GM12892 (cell line): ENCODE measurements around the gene SENP6.

Experiments used
- POLR2A ChIP-seq: IDR thresholded peaks from 2 replicates; pipeline ENCODE4 v1.6.1; 2011; ENCODE audit warnings: low read depth, low read length, control low read depth
- POLR2AphosphoS5 ChIP-seq: IDR thresholded peaks from 2 replicates; pipeline ENCODE4 v1.6.1; 2011; ENCODE audit warnings: low read depth, low read length, control low read depth
- TAF1 ChIP-seq: IDR thresholded peaks from 2 replicates; pipeline ENCODE4 v1.6.1; 2011; ENCODE audit warnings: low read depth, mild to moderate bottlenecking, control low read depth, low read length, borderline replicate concordance

GRCh38 chr6:75719133-75719532 lies 117.5 kb downstream of the SENP6 start:
- no peak for TF ChIP-seq POLR2AphosphoS5
- no peak for TF ChIP-seq POLR2A
- no peak for TF ChIP-seq TAF1
